Measurements from ENCODE around the gene PLEKHG5.

Gene PLEKHG5

DNA sequence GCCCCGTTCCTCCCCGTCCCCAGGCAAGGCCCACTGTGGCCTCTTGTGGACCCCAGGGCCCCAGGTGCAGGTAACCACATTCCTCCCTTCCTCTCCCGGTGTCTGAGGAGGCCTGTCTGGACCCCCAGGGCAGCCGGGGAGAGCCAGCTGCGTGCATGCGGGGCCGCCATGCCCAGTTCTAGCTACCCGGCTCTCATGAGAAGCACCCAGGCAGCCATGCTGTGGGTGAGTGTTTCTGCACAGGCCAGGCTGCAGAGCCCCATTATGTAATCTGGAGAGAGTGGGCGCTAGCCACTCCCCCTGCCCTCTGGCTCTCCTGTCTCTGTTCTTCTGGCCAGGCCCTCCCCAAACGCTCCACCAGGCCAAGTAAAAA, 18.4 kb upstream of the PLEKHG5 start:
- no peak for DNase-seq

DNA sequence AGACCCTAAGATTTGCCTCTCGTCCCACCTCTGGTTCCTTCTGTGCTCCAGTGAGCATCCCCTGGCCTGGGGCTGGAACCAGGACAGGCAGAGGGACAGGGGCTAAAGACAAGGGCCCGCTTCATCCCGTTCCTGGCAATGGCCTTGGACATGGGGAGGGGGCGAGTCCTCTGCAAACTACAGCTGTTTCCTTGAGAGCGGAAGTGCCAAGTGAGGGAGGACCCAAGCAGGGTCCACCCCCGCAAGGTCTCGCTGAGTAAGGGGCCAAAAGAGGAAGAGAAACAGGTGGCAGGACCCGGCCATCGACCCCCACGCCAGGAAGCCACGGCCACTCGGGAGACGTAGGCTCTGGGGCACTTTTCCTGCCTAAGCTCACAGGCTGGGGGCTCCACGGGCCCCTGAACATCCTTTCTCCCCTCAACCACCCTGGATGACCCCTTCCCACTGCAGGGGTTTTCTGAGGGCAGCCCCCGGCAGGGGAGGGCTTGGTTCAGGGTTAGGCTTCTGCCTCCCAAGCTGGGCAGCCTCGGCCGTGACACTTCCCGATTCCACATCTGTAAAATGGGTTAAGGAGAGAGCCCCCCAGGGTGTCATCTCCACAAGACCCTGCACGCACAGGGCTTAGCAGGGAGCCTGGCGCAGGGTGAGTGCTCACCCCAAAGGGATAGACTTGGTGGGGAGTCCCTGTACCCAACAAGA, 17.9 kb upstream of the PLEKHG5 start:
- no peak for DNase-seq

DNA sequence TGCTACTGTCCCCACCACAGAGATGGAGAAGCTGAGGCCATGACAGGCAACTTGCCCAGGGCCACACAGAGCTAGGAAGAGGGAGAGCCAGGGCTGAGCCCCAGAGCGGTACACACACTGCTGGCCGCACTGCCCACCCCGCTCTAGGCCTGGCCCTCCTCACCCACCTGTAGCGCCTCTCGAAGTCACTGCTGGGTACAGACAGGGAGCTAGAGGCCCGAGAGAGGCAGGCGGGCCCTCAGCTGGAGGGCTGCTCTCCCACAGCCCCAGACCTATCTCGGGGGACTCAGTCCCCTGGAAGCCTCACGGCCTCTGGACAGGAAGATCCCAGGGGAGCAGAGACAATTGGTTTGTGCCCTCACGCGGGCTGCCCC, 17.3 kb upstream of the PLEKHG5 start:
- DNase-seq, result no peak

DNA sequence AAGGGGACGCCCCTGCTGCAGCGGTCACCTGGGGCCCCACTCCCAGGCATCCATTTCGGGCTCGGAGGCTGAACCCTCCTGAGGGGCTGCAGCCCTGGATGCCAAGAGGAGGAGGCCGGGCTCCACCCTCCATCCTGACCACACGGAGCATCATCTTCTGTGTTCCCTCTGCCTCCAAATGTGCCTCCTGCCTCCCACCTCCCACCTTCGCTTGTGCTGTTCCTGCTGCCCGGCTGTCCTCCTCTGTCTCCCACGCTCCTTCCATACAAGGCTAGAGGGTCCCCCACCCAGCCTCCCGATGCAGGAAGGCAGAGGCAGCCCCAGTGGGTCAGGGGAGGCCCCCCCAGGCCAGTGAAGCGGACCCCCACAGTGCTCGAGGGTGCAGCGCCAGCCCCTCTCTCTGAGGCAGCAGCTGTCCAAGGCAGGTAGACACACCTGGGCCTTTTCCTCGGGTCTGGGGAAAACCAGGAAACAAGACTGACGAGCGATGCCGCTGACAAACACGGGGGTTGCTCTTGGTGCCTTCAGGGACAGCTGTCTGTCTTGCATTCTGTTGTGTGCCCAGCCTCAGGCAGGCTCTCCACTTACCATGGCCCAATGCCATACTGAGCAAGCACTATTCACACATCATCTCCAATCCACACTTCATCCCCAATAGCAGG, 16.8 kb upstream of the PLEKHG5 start:
- no peak for DNase-seq

DNA sequence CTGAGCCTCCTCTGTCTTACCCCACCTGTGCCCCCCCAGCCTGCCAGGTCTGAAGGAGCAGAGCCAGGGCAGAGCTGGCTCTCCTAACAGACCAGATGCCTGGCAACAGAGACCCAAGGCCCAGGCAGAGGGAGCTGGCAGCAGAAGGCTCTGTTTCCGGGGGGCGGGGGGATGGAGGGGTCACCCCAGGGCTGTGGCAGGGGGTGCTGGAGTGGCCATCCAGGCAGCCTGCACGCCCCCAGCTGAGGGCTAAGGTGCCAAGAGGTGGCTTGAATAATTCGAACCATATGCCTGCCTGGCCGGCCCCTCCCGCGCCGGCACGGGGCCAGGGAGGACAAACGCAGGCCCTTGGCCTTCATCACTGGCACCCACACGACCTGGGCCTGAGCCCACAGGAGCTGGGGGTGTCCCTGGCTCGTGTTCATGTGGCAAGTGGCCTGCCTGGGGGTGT, 16.0 kb upstream of the PLEKHG5 start:
- no peak for DNase-seq

DNA sequence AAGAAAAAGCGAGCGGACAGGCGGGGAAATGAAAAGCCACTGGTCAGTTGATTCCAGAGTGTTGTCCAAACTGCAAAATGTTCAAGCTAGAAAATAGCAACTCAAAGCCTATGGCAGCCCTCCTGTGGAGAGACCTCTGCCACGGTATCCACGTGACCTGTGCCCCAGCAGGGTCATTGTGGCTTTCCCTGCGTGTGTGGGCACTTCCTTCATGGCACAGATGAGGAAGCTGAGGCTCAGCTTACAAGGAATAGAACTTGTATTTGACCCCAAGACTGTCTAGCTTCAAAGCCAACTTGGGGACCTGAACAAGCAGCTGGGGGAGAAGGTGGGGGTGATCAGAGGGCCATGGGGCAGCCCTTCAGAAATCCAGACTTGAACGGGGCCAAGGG, 15.6 kb upstream of the PLEKHG5 start:
- no peak for DNase-seq

DNA sequence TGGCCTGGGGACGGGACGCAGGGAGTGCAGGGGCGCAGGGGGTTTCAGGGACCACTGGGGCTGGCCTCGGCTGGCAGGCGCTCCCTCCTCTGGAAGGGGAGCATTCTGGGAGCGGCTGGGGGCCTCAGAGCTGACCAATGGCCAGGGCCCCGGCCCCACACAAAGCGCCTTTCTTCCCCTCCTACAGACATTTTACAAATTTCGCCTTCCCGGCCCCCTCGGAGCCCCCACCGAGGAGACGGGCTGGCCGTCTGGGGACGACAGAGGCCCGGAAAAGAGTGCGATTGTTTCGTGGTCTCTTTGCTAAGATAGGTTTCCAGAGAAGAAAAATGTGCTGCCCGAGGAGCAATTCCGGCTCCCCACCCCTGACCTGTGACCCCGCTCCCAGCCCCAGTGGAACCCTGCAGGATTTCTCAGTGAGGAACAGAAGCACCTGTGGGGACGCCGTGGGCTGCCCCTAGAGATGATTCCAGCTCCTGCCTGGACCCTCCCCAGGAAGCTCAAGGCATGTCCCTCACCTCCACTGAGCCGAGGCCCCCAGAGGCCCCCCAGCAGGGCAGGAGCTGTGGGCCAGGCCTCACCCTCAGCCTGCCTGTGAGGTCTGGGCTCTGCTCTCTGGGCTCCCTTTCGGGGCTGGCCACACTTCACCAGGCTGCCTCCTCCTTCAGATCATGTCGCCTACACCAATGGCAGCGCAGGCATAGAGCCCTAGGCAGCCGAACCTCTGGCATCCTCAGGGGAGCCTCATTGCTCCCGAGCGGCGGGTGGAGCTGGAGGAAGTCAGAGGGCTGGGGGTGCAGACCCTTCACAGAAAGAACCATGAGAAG, 15.0 kb upstream of the PLEKHG5 start:
- no peak for DNase-seq

DNA sequence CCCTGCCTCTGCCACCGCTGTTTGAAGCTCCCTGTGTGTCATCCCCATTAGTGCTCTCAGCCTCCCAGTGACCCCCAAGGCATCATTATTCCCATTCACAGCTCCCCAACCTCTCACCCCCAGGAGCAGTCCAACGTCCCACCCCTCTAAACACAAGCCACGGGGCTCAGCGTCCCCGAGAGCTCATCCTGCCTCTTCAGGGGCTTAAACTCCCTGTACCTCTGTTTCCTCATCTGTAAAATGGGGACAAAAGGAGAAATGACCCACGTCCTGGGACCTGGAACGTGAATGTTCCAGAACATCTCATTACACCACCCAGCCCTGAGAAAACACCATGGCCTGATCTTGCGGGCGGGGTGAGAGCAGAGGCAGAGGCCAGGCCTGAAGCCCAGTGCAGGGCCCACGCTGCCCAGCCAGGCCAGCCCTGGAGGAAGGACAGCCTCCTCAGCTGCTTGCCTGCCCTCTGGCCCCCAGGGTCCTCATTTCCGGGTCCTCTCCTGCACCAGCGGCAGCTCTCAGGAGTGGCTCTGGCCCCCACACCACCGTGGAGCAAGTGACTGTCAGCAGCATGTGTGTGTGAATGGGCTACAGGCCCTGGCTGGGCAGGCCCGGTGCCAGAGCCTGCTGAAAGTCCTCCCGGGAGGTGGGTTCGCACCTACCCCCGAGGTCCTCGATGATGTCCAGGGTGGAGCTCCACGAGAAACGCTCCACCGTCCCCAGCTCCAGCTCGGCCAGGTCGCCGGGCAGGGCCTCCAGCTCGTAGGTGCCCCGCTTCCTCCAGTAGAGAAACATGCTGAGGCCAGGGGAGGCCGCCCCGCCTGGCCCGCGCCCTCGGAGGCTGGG, 14.1 kb upstream of the PLEKHG5 start:
- DNase-seq, result no peak

DNA sequence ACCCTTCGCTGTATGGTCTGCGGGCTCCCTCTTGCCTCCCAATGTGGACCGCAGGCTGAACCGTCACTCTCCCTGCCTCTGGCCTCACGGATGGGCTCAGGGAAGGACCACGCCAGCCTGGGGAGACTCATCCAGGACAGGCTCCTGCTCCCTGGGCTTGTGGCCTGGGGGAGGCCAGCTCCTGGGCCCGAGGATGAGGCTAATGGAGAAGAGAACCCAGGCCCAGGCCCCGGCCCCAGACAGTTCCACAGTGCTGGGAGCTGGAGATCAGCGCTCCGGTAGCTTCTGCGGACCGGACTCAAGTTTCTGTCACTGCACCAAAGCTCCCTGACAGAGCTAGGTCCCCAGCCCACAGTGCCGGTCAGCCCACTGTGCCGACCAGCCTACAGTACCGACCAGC, 13.4 kb upstream of the PLEKHG5 start:
- DNase-seq, result no peak

DNA sequence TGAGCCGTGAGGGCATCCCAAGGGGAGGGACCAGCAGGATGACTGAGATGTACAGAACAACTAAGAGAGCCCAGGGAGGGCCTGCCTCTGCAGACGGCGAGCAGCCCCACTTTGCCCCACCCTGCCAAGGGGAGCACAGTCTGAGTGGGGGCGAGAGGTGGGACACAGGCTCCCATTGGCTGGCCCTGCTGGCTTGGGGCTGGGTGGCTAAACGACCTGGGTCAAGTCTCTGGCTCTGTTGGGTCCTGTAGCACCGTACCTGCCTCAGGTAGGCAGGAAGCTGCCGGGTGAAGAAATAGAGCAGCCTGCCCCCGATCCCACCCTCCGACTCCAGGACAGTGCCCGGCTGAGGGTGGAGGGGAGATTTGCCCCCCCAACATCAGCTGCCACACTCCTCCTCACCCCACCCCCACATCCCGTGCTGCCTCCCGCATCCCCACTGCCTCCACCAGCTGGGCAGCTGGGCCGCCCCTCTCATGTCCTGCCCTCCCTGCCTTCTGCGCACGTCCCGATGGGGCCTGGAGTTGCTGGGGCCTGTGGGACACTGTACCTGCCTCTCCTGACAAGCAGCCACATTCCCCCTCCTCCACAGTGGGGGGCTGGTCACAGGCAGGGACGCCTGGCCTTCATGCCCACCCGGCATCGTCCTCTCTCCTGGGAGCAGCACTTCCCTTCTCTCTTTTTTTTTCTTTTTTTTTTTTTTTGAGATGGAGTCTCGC, 12.6 kb upstream of the PLEKHG5 start:
- no peak for DNase-seq

DNA sequence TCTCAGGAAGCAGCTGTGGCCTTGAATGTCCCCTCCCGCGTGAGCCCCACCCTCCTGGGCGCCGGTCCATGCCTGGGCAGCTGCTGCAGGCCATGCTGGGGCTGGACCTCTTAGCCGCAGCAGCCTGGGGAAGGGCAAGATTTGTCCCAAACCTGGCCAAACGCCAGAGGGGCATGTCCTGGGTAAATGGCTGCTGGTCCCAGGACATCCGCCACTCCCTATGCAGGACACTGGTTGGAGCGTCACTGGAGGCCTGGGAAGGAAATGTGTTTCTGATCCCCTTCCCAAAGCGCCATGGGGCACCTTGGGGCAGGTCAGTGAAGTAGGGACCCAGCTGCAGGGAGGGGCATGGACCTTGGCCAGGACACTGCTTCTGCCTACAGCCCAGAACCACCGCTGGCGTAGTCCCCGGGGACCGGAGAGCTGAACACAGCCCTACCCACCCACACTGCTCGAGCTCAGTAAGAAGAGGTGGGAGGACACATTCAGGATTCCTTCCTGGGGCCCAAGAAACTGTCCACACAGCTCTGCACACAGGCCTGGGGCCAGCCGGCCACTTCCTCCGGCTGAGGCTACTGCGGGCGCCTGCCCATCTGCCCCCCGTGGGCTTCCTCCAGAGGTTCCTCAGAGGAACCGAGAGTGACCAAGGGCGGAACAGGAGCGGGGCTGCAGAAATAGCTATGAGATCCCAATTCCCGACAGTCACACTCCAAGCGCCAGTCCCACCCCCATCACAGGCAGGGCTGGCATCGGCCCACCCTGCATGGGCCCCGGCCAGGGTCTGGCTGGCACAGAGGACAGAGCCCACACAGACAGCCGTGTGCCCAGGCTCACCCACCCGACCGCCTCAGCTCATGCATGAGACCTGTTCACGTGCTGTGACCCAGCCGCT, 10.8 kb upstream of the PLEKHG5 start:
- no peak for DNase-seq

DNA sequence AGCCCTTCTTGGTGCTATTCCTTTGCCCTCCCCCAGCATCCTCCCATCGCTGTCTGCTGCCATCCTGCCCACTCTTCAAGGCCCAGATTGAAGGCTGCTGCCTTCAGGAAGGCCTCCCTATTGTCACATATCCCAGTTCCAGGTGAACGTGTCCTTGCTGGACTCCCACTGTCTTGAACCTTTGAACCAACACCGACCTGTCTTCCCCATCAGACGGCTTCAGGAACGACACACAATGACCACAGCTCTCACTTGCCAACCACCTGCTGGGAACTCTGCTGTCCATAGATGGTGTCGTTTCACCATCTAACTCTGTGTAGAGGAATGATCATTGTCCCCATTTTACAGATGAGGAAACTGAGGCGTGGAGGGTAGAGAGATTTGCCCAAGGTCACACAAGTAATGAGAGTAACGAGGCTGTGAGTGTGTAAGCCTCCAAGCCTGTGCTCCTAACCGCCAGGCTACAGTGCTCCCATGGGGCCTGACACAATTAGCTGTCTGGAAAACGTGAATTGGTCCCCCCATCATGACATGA, 9.9 kb upstream of the PLEKHG5 start:
- DNase-seq, result no peak

DNA sequence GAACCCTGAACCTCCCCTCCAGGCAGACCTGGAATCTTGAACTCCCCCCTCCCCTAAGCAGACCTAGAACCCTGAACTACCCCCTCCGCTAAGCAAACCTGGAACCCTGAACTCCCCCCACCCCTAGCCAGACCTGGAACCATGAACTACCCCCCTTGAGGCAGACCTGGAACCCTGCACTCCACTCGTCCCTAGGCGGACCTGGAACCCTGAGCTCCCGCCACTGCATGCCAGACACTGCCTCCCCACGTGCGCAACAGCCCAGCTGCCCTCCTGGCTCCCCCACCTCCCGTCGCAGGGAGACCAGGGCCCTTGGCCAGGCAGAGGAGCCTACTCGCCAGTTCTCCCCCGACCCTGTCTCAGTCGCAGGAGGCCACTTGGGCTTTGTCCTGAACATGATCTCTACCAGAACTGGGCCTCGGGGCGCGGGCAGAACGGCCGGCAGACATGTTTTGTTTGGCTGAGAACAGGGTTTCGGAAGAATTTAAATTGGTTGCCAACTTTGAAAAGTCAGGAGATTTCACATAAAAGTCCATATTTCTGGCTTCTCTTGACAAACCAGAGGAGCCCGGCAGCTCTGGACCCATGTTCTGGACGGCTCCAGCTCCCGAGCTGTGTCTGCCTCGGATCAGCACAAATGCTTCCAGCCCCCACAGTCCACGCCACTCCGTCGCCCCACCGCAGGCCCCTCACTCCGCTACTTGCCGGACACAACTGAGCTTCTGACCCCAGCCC, 9.2 kb upstream of the PLEKHG5 start:
- no peak for DNase-seq

DNA sequence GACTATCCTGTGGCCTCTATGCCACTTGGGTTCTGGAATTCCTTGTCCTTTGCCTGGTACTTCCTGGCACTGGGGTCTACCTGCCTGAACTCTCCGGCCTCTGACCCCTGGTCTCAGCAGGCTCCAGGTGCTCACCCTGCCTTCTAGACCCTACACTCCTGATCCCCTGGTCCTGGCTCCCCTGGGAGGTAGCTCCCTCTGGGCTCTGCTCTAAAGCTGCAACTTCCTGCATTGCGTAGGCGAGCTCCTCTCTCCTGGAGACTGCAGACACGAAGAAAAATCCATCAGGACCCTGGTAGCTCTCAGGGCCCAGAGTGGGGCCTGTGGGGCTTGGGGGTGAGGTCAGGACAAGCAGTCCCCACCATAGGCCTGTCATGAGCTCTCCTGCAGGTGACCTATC, 7.8 kb upstream of the PLEKHG5 start:
- no peak for DNase-seq

DNA sequence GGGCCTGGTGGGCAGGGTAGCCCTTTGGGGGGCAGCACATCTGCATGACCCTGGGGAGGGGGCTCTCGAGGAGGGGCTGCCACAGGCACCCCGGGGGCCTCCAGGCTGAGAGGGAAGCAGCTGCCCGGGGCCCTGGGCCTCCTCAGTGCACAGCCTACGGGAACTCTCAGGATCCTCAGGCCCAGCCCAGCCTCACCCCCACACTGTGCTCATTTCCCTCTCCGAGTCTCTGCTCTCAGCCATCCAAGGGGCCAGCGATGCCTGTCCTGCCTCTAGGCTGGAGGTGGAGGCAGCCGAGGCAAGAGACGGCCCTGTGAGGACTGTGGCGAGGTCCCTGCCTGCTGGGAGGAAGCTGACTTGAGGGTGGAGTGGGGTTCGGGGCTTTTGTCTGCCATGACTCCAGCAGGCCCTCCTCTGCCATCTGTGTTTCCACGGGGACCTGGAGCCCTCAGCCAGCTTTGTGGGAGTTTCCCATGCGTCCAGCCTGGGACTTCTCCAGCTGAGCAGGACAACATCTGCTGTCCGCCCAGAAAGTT, 7.2 kb upstream of the PLEKHG5 start:
- DNase-seq, result no peak

DNA sequence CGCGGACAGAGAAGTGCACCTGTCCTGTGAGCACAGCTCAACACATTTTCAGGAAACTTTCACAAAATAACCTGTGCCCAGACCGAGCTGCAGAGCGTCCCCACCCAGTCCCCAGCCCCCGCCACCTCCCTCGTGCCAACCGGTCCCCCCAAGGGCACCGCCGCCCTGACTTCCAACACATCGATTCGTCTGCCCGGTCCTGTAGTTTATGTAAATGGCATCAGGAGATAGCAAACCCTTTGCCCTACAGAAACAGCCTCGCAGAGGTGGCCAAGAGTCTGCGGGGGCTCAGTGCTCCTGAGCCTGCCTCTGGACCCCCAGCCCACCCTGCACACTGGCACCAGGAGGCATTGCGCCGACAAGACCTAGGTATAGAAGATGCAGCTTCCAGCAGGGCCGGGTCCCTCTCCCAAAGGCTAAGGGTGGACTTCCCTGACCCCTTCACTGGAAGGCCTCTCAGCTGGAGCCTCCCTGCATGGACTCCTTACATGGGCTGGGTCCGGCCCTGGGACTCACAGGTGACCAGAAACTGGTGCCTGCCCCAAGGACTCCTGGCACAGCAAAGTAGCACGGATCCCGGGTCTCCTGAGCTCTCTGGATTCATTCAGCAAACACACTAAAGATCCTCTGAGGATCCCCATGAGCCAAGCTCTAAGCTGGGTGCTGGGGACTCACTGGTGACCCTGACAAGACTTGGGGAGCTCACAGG, 6.6 kb upstream of the PLEKHG5 start:
- DNase-seq, result no peak

DNA sequence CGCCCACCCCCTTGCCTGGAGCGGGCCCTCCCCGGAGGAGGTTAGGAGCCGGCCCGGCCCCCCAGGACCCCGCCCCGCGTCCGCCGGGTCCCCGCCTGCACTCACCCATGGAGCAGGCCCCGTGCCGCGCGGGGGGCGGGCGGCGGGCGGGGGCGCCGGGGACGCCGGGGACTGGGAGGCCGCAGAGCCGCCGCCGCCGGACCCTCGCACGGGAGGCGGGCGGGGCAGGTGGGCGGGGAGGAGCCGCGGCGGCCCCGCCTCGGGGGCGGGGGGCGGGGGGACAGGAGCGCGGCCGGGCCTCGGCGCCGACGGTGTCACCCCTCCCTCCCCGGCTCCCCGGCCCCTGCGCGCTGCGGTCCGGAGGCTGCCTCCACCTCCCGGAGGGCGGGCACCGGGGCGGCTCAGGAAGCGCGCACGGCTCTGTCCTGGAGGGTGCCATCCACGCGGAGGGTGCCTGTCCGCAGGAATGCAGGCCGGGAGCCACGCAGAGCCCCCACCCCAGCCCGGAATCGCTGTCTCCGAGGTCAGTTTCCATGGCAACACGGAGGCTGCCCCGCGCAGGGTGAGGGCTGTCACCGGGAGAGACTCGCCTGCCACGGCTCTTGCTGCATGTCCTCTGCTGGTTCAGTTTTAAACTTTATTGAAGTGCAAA, 5.9 kb upstream of the PLEKHG5 start:
- DNase-seq, result peak; percentile 61

DNA sequence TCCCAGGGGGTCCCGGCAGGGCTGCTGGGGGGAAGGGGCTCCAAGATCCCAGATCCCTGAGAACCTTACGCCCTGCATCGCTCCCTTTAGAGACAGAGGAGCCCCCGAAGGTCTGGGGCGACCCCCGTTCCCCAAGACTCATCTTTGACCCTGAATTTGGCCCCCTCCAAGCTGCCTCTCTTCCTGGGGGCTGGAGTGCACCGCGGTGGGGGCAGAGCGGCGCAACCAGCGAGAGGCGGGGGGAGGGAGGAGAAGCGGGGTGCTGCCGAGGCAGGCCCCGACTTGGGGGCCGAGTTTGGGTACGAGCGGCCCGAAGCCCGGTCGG, 5.4 kb upstream of the PLEKHG5 start:
- DNase-seq, result no peak

DNA sequence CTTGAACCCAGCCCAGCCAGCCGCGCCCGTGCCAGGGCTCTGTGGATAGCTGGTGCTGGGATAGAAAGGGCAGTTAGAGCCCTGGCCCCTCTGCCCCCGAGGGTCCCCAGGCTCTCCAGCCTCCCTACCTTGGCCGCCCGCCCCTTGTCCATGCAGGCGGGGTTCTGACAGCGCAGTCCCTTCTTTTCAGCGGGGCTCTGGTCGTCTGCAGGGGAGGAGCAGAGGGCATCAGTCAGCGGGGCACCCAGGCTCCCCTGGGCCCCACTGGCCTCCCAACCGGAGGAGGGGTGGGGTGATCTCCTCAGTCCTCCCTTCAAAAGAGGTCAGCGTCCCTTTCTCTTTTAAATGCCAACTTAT, 4.9 kb upstream of the PLEKHG5 start:
- no peak for DNase-seq
